K562 (cell line): ENCODE data around the gene UBAP1L.

Experiments used
- EP300 ChIP-seq: IDR thresholded peaks from 2 replicates; pipeline ENCODE4 v1.6.1; 2012; ENCODE audit warnings: low read length, improper control_type of control experiment
- FOXA3 ChIP-seq, 2 experiments: fragments of 450-650 bp in 1 of 2; sonication (generic) in 1 of 2; formaldehyde crosslinking; IDR thresholded peaks in 1 of 2; conservative IDR thresholded peaks in 1 of 2; 2 replicates each; pipeline versions ENCODE4 v1.4.0 to v1.8.0; 2020 to 2022; ENCODE audit warnings: mild to moderate bottlenecking in 2 of 2, missing genetic modification reagents in 1 of 2
- MTA3 ChIP-seq: fragments of 450-650 bp; formaldehyde crosslinking; IDR thresholded peaks from 2 replicates; pipeline ENCODE4 v1.6.1; 2017; ENCODE audit warnings: mild to moderate bottlenecking, borderline replicate concordance
- POLR2A ChIP-seq: fragments of 450-650 bp; conservative IDR thresholded peaks from 2 replicates; pipeline ENCODE4 v1.6.1; 2016
- ZBTB1 ChIP-seq: sonication (generic); formaldehyde crosslinking; IDR thresholded peaks from 2 replicates; pipeline ENCODE4 v1.8.1; 2023; ENCODE audit warnings: missing genetic modification reagents, low read depth, mild to moderate bottlenecking, borderline replicate concordance
- ZC3H11A ChIP-seq: IDR thresholded peaks from 2 replicates; pipeline ENCODE4 v1.6.1; 2012; ENCODE audit warnings: low read depth, low read length, improper control_type of control experiment
- ZNF184 ChIP-seq: sonication (generic); formaldehyde crosslinking; IDR thresholded peaks from 2 replicates; pipeline ENCODE4 v1.5.0; 2020; ENCODE audit warnings: missing genetic modification reagents
- TF ChIP-seq, protein P1 (sequence below): fragments of 250-450 bp; sonication (Bioruptor Pico); IDR thresholded peaks from 2 replicates; pipeline ENCODE4 v1.9.0; 2021; ENCODE audit warnings: mild to moderate bottlenecking, inconsistent platforms
- TF ChIP-seq, protein P2 (sequence below), 2 experiments: fragments of 450-650 bp; formaldehyde crosslinking in 1 of 2; IDR thresholded peaks; 2 replicates each; pipeline versions ENCODE4 v1.4.0 to v1.6.1; 2014 to 2020; ENCODE audit warnings: mild to moderate bottlenecking in 2 of 2, borderline replicate concordance in 1 of 2, low read depth in 1 of 2
- TF ChIP-seq, protein P3 (sequence below): fragments of 450-650 bp; IDR thresholded peaks from 2 replicates; pipeline ENCODE4 v1.6.1; 2018; ENCODE audit not compliant: partially characterized antibody

DNA sequence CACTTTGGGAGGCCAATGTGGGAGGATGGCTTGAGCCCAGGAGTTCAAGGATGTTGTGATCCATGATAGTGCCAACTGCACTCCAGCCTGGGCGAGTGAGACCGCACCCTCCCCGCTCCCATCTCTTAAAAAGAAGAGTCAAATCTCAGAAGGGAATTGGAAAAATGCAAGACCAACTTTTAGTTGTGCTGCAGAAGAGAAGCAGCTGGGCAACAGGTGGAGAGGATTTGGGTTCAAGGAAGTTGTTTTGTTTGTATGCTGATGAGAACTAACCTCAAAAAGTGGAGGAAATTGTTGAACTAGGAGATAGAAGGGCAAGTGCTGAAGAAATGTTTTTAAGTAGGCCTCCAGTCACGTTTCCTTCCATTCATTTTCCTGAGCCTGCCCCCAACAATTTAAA is 31.4 kb upstream of the UBAP1L start:
- TF ChIP-seq, protein P1, sequence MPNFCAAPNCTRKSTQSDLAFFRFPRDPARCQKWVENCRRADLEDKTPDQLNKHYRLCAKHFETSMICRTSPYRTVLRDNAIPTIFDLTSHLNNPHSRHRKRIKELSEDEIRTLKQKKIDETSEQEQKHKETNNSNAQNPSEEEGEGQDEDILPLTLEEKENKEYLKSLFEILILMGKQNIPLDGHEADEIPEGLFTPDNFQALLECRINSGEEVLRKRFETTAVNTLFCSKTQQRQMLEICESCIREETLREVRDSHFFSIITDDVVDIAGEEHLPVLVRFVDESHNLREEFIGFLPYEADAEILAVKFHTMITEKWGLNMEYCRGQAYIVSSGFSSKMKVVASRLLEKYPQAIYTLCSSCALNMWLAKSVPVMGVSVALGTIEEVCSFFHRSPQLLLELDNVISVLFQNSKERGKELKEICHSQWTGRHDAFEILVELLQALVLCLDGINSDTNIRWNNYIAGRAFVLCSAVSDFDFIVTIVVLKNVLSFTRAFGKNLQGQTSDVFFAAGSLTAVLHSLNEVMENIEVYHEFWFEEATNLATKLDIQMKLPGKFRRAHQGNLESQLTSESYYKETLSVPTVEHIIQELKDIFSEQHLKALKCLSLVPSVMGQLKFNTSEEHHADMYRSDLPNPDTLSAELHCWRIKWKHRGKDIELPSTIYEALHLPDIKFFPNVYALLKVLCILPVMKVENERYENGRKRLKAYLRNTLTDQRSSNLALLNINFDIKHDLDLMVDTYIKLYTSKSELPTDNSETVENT: no peak
- TF ChIP-seq ZC3H11A: no peak
- TF ChIP-seq, protein P2, sequence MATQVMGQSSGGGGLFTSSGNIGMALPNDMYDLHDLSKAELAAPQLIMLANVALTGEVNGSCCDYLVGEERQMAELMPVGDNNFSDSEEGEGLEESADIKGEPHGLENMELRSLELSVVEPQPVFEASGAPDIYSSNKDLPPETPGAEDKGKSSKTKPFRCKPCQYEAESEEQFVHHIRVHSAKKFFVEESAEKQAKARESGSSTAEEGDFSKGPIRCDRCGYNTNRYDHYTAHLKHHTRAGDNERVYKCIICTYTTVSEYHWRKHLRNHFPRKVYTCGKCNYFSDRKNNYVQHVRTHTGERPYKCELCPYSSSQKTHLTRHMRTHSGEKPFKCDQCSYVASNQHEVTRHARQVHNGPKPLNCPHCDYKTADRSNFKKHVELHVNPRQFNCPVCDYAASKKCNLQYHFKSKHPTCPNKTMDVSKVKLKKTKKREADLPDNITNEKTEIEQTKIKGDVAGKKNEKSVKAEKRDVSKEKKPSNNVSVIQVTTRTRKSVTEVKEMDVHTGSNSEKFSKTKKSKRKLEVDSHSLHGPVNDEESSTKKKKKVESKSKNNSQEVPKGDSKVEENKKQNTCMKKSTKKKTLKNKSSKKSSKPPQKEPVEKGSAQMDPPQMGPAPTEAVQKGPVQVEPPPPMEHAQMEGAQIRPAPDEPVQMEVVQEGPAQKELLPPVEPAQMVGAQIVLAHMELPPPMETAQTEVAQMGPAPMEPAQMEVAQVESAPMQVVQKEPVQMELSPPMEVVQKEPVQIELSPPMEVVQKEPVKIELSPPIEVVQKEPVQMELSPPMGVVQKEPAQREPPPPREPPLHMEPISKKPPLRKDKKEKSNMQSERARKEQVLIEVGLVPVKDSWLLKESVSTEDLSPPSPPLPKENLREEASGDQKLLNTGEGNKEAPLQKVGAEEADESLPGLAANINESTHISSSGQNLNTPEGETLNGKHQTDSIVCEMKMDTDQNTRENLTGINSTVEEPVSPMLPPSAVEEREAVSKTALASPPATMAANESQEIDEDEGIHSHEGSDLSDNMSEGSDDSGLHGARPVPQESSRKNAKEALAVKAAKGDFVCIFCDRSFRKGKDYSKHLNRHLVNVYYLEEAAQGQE (IDR thresholded peaks at IDR 0.05; ENCODE audit: borderline replicate concordance): no peak
- TF ChIP-seq, protein P2 (CRISPR knock-in tag; IDR thresholded peaks at IDR 0.05; ENCODE audit: low read depth): no peak
- no peak for TF ChIP-seq MTA3
- no peak for TF ChIP-seq FOXA3 (CRISPR knock-in tag; conservative IDR thresholded peaks at IDR 0.05 in 1 of 2, IDR thresholded peaks at IDR 0.05 in 1 of 2)
- TF ChIP-seq POLR2A: no peak
- TF ChIP-seq ZNF184: no peak
- TF ChIP-seq, protein P3, sequence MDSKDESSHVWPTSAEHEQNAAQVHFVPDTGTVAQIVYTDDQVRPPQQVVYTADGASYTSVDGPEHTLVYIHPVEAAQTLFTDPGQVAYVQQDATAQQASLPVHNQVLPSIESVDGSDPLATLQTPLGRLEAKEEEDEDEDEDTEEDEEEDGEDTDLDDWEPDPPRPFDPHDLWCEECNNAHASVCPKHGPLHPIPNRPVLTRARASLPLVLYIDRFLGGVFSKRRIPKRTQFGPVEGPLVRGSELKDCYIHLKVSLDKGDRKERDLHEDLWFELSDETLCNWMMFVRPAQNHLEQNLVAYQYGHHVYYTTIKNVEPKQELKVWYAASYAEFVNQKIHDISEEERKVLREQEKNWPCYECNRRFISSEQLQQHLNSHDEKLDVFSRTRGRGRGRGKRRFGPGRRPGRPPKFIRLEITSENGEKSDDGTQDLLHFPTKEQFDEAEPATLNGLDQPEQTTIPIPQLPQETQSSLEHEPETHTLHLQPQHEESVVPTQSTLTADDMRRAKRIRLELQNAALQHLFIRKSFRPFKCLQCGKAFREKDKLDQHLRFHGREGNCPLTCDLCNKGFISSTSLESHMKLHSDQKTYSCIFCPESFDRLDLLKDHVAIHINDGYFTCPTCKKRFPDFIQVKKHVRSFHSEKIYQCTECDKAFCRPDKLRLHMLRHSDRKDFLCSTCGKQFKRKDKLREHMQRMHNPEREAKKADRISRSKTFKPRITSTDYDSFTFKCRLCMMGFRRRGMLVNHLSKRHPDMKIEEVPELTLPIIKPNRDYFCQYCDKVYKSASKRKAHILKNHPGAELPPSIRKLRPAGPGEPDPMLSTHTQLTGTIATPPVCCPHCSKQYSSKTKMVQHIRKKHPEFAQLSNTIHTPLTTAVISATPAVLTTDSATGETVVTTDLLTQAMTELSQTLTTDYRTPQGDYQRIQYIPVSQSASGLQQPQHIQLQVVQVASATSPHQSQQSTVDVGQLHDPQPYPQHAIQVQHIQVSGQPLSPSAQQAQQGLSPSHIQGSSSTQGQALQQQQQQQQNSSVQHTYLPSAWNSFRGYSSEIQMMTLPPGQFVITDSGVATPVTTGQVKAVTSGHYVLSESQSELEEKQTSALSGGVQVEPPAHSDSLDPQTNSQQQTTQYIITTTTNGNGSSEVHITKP: no peak
- no peak for TF ChIP-seq ZBTB1 (CRISPR knock-in tag)
- no peak for TF ChIP-seq EP300
